Ectodermal cell (in vitro differentiated cells): Measurements from ENCODE around the gene VPS11.

ENCODE experiments used
- H3K27ac ChIP-seq: 2 replicates; pipeline ENCODE4 v1.7.0; 2013; ENCODE audit warnings: mild to moderate bottlenecking, low read depth, low read length; ENCODE audit not compliant: insufficient read depth, poor library complexity, severe bottlenecking
- H3K27me3 ChIP-seq: 2 replicates; pipeline ENCODE4 v1.7.0; 2013; ENCODE audit warnings: mild to moderate bottlenecking, low read length; ENCODE audit not compliant: insufficient read depth, control insufficient read depth, poor library complexity, severe bottlenecking
- H3K36me3 ChIP-seq: one replicate; pipeline ENCODE4 v1.7.0; 2013; ENCODE audit warnings: low read length; ENCODE audit not compliant: control insufficient read depth, insufficient read depth
- H3K4me1 ChIP-seq: one replicate; pipeline ENCODE4 v1.7.0; 2013; ENCODE audit warnings: low read length; ENCODE audit not compliant: control insufficient read depth, insufficient read depth
- H3K4me3 ChIP-seq: 2 replicates; pipeline ENCODE4 v1.7.0; 2013; ENCODE audit warnings: low read depth, low read length, control low read depth; ENCODE audit not compliant: insufficient read depth
- H3K9me3 ChIP-seq: 2 replicates; pipeline ENCODE4 v1.7.0; 2013; ENCODE audit warnings: mild to moderate bottlenecking, low read length, moderate library complexity; ENCODE audit not compliant: control insufficient read depth
- WGBS, 2 experiments: methylation state at CpG; one replicate each; pipeline ENCODE4 v1.1.7; 2013; ENCODE audit warnings: missing lambda C conversion rate in 2 of 2; 5-methylcytosine and 5-hydroxymethylcytosine counted together

The VPS11 gene

DNA sequence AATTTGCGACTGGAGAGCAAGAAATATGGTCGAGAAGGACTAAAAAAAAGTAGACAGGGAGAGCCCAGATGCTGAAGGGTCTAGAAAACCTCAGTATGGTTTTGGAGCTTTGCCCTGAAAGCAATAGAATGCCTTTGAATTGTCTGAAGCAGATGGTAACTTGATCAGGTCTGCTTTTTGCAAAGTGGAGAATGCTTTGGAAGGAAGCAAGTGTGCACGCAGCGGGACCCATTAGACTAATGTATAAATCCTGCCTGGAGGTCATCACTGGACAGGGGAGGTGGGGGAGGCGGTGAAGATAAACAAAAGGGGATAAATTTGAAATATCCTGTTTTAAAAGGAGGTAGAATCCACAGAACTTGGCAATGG lies 53.0 kb downstream of the VPS11 start:
- 69 to 72% methylated on average over 5 of the region's 5 CpGs for WGBS, 2 experiments
- no peaks in the 10 kb centered on the region for H3K36me3 ChIP-seq
- H3K4me1 ChIP-seq, result no peaks in the 10 kb centered on the region
- H3K4me3 ChIP-seq, result peak overlapping the region; percentile 34
- no peak overlapping the region for H3K27ac ChIP-seq
- H3K27me3 ChIP-seq, result no peaks in the 10 kb centered on the region
- H3K9me3 ChIP-seq, result no peaks in the 10 kb centered on the region

GRCh38 chr11:119121008-119121810 lies 53.6 kb downstream of the VPS11 start, which contains the start of gene HINFP:
Gene HINFP, plus strand, starts transcription at chr11:119121580. Its CDS starts 5,365 bp downstream, at chr11:119126945.
- 0 to 1% methylated on average over 52 to 54 of the region's 54 CpGs for WGBS, 2 experiments
- H3K9me3 ChIP-seq, result no peaks in the 10 kb centered on the region
- peak within 1 kb of the TSS; percentile 84 for H3K4me3 ChIP-seq
- no peak within 1 kb of the TSS for H3K27ac ChIP-seq
- H3K27me3 ChIP-seq, result no peaks in the 10 kb centered on the region
- no peaks in the 10 kb centered on the region for H3K36me3 ChIP-seq
- no peaks in the 10 kb centered on the region for H3K4me1 ChIP-seq

GRCh38 chr11:119121811-119122124 lies 54.1 kb downstream of the VPS11 start:
- no peaks in the 10 kb centered on the region for H3K9me3 ChIP-seq
- H3K27ac ChIP-seq, result no peak overlapping the region
- no peaks in the 10 kb centered on the region for H3K27me3 ChIP-seq
- no peaks in the 10 kb centered on the region for H3K4me1 ChIP-seq
- H3K36me3 ChIP-seq, result no peaks in the 10 kb centered on the region
- 1 to 2% methylated on average over 20 of the region's 20 CpGs for WGBS, 2 experiments
- H3K4me3 ChIP-seq, result peak overlapping the region; percentile 84

GRCh38 chr11:119125821-119126220 lies 58.2 kb downstream of the VPS11 start:
- Histone ChIP-seq H3K9me3 (no peaks in the 10 kb centered on the region), H3K4me3 (no peak overlapping the region), H3K4me1 (no peaks in the 10 kb centered on the region), H3K36me3 (peaks cover 5% of the 10 kb centered on the region), H3K27ac (no peak overlapping the region), H3K27me3 (no peaks in the 10 kb centered on the region)
- WGBS, 2 experiments, result 97% methylated on average over 6 of the region's 6 CpGs

DNA sequence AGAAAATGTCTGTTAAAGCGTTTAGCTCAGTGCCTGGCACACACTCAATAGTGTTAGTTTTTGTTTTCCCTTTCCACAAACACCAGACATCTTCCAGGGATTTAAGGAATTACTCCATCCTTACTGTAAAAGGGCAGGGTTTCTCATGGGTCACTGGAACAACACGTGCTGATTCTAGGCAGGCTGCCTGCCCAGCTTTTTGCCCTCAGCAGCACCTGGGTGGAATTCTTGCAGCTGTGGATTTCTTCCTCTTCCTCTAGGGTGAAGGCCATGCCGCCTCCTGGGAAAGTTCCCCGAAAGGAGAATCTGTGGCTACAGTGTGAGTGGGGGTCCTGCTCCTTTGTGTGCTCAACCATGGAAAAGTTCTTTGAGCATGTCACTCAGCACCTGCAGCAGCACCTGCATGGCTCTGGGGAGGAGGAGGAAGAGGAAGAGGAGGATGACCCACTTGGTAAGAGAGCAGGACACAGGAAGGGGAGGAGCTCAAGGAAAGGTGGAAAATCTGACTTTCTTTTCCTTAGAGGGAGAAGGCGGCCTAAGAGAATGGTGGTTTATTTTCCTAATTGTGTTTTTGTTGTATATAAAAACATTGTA lies 59.2 kb downstream of the VPS11 start:
- Histone ChIP-seq H3K36me3 (peaks cover 14% of the 10 kb centered on the region), H3K4me3 (no peak overlapping the region)
- 86 to 92% methylated on average over 4 to 5 of the region's 5 CpGs for WGBS, 2 experiments

DNA sequence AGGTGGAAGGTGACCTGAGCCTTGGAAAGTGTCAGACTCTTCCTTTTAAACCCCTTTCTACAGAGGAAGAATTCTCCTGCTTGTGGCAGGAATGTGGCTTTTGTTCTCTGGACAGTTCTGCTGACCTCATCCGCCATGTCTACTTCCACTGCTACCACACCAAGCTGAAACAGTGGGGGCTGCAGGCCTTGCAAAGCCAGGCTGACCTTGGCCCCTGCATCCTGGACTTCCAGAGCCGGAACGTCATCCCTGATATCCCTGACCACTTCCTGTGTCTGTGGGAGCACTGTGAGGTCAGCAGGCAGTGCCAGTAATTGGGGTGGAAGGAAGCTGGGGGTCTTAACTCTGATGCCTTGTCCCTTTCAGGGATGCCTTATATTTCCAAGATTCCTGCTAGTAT lies 63.0 kb downstream of the VPS11 start:
- Histone ChIP-seq H3K27ac (no peak overlapping the region), H3K36me3 (peaks cover 35% of the 10 kb centered on the region), H3K27me3 (no peaks in the 10 kb centered on the region), H3K4me3 (no peak overlapping the region), H3K9me3 (no peaks in the 10 kb centered on the region), H3K4me1 (no peaks in the 10 kb centered on the region)
- WGBS, 2 experiments, result 94 to 96% methylated on average over 3 of the region's 3 CpGs

More for the DNA sequence above, 59.2 kb downstream of the VPS11 start:
- Histone ChIP-seq H3K27me3 (no peaks in the 10 kb centered on the region), H3K4me1 (no peaks in the 10 kb centered on the region), H3K27ac (no peak overlapping the region), H3K9me3 (no peaks in the 10 kb centered on the region)
